ENCODE results near the gene DLGAP4.
A peak's percentile ranks its signal among the peaks of the same experiment; 100 is the strongest.

The DLGAP4 gene

GRCh38 chr20:36481380-36482043, 175.4 kb downstream of the DLGAP4 start:
- DNase-seq, result no peak

- DNase-seq, result no peak
These were observed 175.9 kb downstream of the DLGAP4 start for GRCh38 chr20:36482044-36482473.

- no peak for DNase-seq
These were observed 177.2 kb downstream of the DLGAP4 start for GRCh38 chr20:36483209-36483918.

GRCh38 chr20:36483919-36484808, 178.0 kb downstream of the DLGAP4 start:
- no peak for DNase-seq

GRCh38 chr20:36485286-36485685, 179.1 kb downstream of the DLGAP4 start:
- no peak for DNase-seq

GRCh38 chr20:36487069-36487468, 180.9 kb downstream of the DLGAP4 start:
- DNase-seq, result no peak

GRCh38 chr20:36490191-36490590, 184.1 kb downstream of the DLGAP4 start:
- no peak for DNase-seq

GRCh38 chr20:36491901-36492617, 185.9 kb downstream of the DLGAP4 start:
- peak; percentile 19 for DNase-seq

- peak; percentile 58 for DNase-seq
These were observed 187.1 kb downstream of the DLGAP4 start for GRCh38 chr20:36493051-36493800.

- no peak for DNase-seq
These were observed 187.6 kb downstream of the DLGAP4 start for GRCh38 chr20:36493801-36494114.

- DNase-seq, result no peak
These were observed 190.8 kb downstream of the DLGAP4 start for GRCh38 chr20:36496707-36497669.

- DNase-seq, result no peak
These were observed 191.7 kb downstream of the DLGAP4 start for GRCh38 chr20:36497856-36498255.

- peak; percentile 28 for DNase-seq
These were observed 192.4 kb downstream of the DLGAP4 start for GRCh38 chr20:36498386-36499179.

GRCh38 chr20:36499211-36499610, 193.1 kb downstream of the DLGAP4 start:
- DNase-seq, result no peak

- no peak for DNase-seq
These were observed 193.8 kb downstream of the DLGAP4 start for GRCh38 chr20:36499723-36500501.

GRCh38 chr20:36501367-36502006, 195.3 kb downstream of the DLGAP4 start:
- DNase-seq, result no peak

- no peak for DNase-seq
These were observed 198.2 kb downstream of the DLGAP4 start for GRCh38 chr20:36504295-36504694.

- DNase-seq, result peak; percentile 50
These were observed 200.1 kb downstream of the DLGAP4 start for GRCh38 chr20:36506253-36506652.

- no peak for DNase-seq
These were observed 201.6 kb downstream of the DLGAP4 start for GRCh38 chr20:36507746-36508145.

Data from OCI-M1 (cell line).